HG03196 (cell line): ENCODE measurements around the gene TPPP2.
"Not testable (repeated sequence)": the region's sequence is repeated elsewhere in the genome, so short reads cannot be mapped to it uniquely, and the experiment has no call there.

Experiments
- ATAC-seq: cut with Tn5 transposase; IDR thresholded peaks from one replicate; pipeline ENCODE4 v1.9.1; 2021; ENCODE audit not compliant: unreplicated experiment

Gene TPPP2

GRCh38 chr14:21029917-21030316 is at the start of gene TPPP2:
TPPP2 (plus strand) TSS chr14:21030217; CDS start chr14:21030582, 365 bp downstream.
- no peak for ATAC-seq

- no peak for ATAC-seq
Observed at GRCh38 chr14:20980906-20981305, 49.1 kb upstream of the TPPP2 start.

- ATAC-seq: no peak
Observed at GRCh38 chr14:20982646-20983369, 47.2 kb upstream of the TPPP2 start.

GRCh38 chr14:20985650-20986049 is 44.4 kb upstream of the TPPP2 start:
- ATAC-seq: not testable (repeated sequence)

GRCh38 chr14:20986811-20987210 is 43.2 kb upstream of the TPPP2 start:
- ATAC-seq: no peak

- ATAC-seq: no peak
Observed at GRCh38 chr14:20988717-20989470, 41.1 kb upstream of the TPPP2 start.

- ATAC-seq: no peak
Observed at GRCh38 chr14:20989471-20989786, 40.6 kb upstream of the TPPP2 start.

- ATAC-seq: peak; percentile 92
Observed at GRCh38 chr14:20989787-20990600, 40.0 kb upstream of the TPPP2 start, which contains the start of gene METTL17. METTL17 (plus strand) TSS chr14:20989980; CDS start chr14:20990003, 23 bp downstream.

GRCh38 chr14:20996521-20996920 is 33.5 kb upstream of the TPPP2 start:
- no peak for ATAC-seq

GRCh38 chr14:20997115-20997514 is 32.9 kb upstream of the TPPP2 start:
- ATAC-seq: no peak

GRCh38 chr14:20997564-20997963 is 32.5 kb upstream of the TPPP2 start:
- ATAC-seq: no peak

- no peak for ATAC-seq
Observed at GRCh38 chr14:20998139-20998538, 31.9 kb upstream of the TPPP2 start.

GRCh38 chr14:20998674-20999366 is 31.2 kb upstream of the TPPP2 start, which contains the start of gene SLC39A2:
SLC39A2 (plus strand) TSS chr14:20999293; CDS start chr14:20999447, 154 bp downstream.
- ATAC-seq: no peak

- no peak for ATAC-seq
Observed at GRCh38 chr14:20999591-20999990, 30.4 kb upstream of the TPPP2 start.

GRCh38 chr14:21001218-21001617 is 28.8 kb upstream of the TPPP2 start:
- no peak for ATAC-seq

- ATAC-seq: no peak
Observed at GRCh38 chr14:21003788-21004346, 26.1 kb upstream of the TPPP2 start.

GRCh38 chr14:21009721-21010120 is 20.3 kb upstream of the TPPP2 start:
- not testable (repeated sequence) for ATAC-seq

- ATAC-seq: no peak
Observed at GRCh38 chr14:21011136-21011535, 18.9 kb upstream of the TPPP2 start.

GRCh38 chr14:21014761-21015190 is 15.2 kb upstream of the TPPP2 start:
- no peak for ATAC-seq

GRCh38 chr14:21015312-21015711 is 14.7 kb upstream of the TPPP2 start:
- ATAC-seq: no peak
